ENCODE results near the gene PPFIBP1. TPM values are rescaled to one million over a fixed set of nuclear protein-coding genes. Genes with fewer than 3 reads are reported as not detected.

Gene PPFIBP1
- total RNA-seq, 2 donors from 2014 or later, result 98.5 to 213 TPM

Other genes with a start within 250 kb of the PPFIBP1 start
- gene BMAL2, start 191.4 kb upstream of the PPFIBP1 start, total RNA-seq, result 10 to 100 TPM; 20.3 to 31.0 TPM
- gene SMCO2, start 77.5 kb upstream of the PPFIBP1 start, total RNA-seq, result 1 to 10 TPM in 1 of 2 donors, under 1 TPM in 1; 0.31 to 1.0 TPM
- gene REP15, start 172.2 kb downstream of the PPFIBP1 start, total RNA-seq, result 1 to 10 TPM; 2.4 to 7.6 TPM
- gene MRPS35, start 186.6 kb downstream of the PPFIBP1 start, total RNA-seq, result 10 to 100 TPM; 33.7 to 62.6 TPM